KMS-11 (cell line): Measurements from ENCODE around the gene MBNL1.
A peak's percentile ranks its signal among the peaks of the same experiment; 100 is the strongest.

Source experiments
- H2AFZ ChIP-seq: fragments of 200-600 bp; sonication (generic); 2 replicates; pipeline ENCODE4 v1.6.1; 2016; ENCODE audit warnings: antibody characterized with exemption, mixed run types, low read depth
- H3K27ac ChIP-seq: fragments of 200-600 bp; sonication (generic); 2 replicates; pipeline ENCODE4 v1.6.1; 2016; ENCODE audit warnings: mild to moderate bottlenecking, mixed run types
- H3K27me3 ChIP-seq: fragments of 200-600 bp; sonication (generic); 2 replicates; pipeline ENCODE4 v1.6.1; 2017; ENCODE audit warnings: mild to moderate bottlenecking, low read depth, mixed run types, moderate library complexity; ENCODE audit not compliant: insufficient read depth
- H3K36me3 ChIP-seq: fragments of 200-600 bp; sonication (generic); 2 replicates; pipeline ENCODE4 v1.6.1; 2017; ENCODE audit warnings: mild to moderate bottlenecking, mixed run types; ENCODE audit not compliant: insufficient read depth
- H3K4me1 ChIP-seq: fragments of 200-600 bp; sonication (generic); 2 replicates; pipeline ENCODE4 v1.6.1; 2016; ENCODE audit warnings: mild to moderate bottlenecking, low read depth, mixed run types; ENCODE audit not compliant: poor library complexity, severe bottlenecking
- H3K4me2 ChIP-seq: fragments of 200-600 bp; sonication (generic); 2 replicates; pipeline ENCODE4 v1.7.0; 2016; ENCODE audit warnings: mild to moderate bottlenecking, mixed run types
- H3K4me3 ChIP-seq: fragments of 200-600 bp; sonication (generic); IDR thresholded peaks from 2 replicates; pipeline ENCODE4 v1.6.1; 2017; ENCODE audit warnings: low read depth, low read length, mixed read lengths; ENCODE audit not compliant: insufficient read depth
- H3K79me2 ChIP-seq: fragments of 200-600 bp; sonication (generic); 2 replicates; pipeline ENCODE4 v1.6.1; 2016; ENCODE audit warnings: low read depth, mixed run types; ENCODE audit not compliant: insufficient read depth
- H3K9ac ChIP-seq: fragments of 200-600 bp; sonication (generic); 2 replicates; pipeline ENCODE4 v1.6.1; 2016; ENCODE audit warnings: mild to moderate bottlenecking, mixed run types
- H4K20me1 ChIP-seq: fragments of 200-600 bp; sonication (generic); 2 replicates; pipeline ENCODE4 v1.6.1; 2016; ENCODE audit warnings: mild to moderate bottlenecking, mixed run types; ENCODE audit not compliant: insufficient read depth
- TF ChIP-seq, protein P1 (sequence below): fragments of 200-600 bp; sonication (generic); conservative IDR thresholded peaks from 2 replicates; pipeline ENCODE4 v1.6.1; 2017; ENCODE audit warnings: low read depth, mild to moderate bottlenecking, antibody characterized with exemption, low read length, moderate library complexity, mixed read lengths

MBNL1 gene

DNA sequence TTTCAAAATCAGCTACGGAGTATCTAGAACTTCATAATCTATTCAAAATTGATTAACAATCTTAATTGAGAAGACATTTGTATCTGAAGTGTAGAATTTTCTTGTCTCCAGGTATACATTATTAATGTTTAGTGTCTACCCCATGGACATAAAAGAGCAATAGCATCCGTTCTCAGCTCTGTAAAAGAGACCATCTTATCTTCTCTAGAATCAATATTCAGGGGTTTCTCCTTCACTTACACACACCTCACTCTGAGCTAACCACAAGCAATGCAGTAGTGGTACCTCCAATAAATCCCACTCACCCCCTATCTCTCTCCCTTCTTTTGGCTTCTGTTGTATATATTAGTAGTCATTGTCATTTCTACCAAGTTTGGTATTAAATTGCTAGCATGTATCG, 16.2 kb downstream of the MBNL1 start:
- TF ChIP-seq, protein P1, sequence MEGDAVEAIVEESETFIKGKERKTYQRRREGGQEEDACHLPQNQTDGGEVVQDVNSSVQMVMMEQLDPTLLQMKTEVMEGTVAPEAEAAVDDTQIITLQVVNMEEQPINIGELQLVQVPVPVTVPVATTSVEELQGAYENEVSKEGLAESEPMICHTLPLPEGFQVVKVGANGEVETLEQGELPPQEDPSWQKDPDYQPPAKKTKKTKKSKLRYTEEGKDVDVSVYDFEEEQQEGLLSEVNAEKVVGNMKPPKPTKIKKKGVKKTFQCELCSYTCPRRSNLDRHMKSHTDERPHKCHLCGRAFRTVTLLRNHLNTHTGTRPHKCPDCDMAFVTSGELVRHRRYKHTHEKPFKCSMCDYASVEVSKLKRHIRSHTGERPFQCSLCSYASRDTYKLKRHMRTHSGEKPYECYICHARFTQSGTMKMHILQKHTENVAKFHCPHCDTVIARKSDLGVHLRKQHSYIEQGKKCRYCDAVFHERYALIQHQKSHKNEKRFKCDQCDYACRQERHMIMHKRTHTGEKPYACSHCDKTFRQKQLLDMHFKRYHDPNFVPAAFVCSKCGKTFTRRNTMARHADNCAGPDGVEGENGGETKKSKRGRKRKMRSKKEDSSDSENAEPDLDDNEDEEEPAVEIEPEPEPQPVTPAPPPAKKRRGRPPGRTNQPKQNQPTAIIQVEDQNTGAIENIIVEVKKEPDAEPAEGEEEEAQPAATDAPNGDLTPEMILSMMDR: no peak
- peaks cover 69% of the 10 kb centered on the region for H4K20me1 ChIP-seq
- peaks cover 97% of the 10 kb centered on the region for H3K79me2 ChIP-seq

GRCh38 chr3:152285509-152285908, 16.8 kb downstream of the MBNL1 start:
- Histone ChIP-seq H3K36me3 (peaks cover 8% of the 10 kb centered on the region; the same call in 1 of the 2 replicates), H3K4me1 (peaks cover 96% of the 10 kb centered on the region), H3K4me2 (peak overlapping the region; percentile 99), H2AFZ (no peak overlapping the region), H3K9ac (peak overlapping the region; percentile 13; the same call in 1 of the 2 replicates), H3K27ac (peak overlapping the region; percentile 99; the same call in 1 of the 2 replicates), H4K20me1 (peaks cover 74% of the 10 kb centered on the region), H3K27me3 (no peaks in the 10 kb centered on the region), H3K4me3 (no peak overlapping the region), H3K79me2 (peaks cover 97% of the 10 kb centered on the region)
- TF ChIP-seq, protein P1: no peak

More for the DNA sequence above, 16.2 kb downstream of the MBNL1 start:
- no peak overlapping the region for H2AFZ ChIP-seq
- H3K9ac ChIP-seq: peak overlapping the region; percentile 13; the same call in 1 of the 2 replicates
- peak overlapping the region; percentile 99; the same call in 1 of the 2 replicates for H3K27ac ChIP-seq
- H3K4me2 ChIP-seq: peak overlapping the region; percentile 99
- H3K36me3 ChIP-seq: peaks cover 8% of the 10 kb centered on the region; the same call in 1 of the 2 replicates
- H3K4me1 ChIP-seq: peaks cover 96% of the 10 kb centered on the region
- no peak overlapping the region for H3K4me3 ChIP-seq
- no peaks in the 10 kb centered on the region for H3K27me3 ChIP-seq

GRCh38 chr3:152287898-152288576, 19.3 kb downstream of the MBNL1 start:
- H3K27me3 ChIP-seq: no peaks in the 10 kb centered on the region
- peaks cover 89% of the 10 kb centered on the region for H4K20me1 ChIP-seq
- H3K4me1 ChIP-seq: peaks cover 97% of the 10 kb centered on the region
- H2AFZ ChIP-seq: no peak overlapping the region
- H3K36me3 ChIP-seq: peaks cover 8% of the 10 kb centered on the region; the same call in 1 of the 2 replicates
- TF ChIP-seq, protein P1: no peak
- peak overlapping the region; percentile 59 for H3K4me2 ChIP-seq
- peaks cover 97% of the 10 kb centered on the region for H3K79me2 ChIP-seq
- H3K9ac ChIP-seq: no peak overlapping the region
- no peak overlapping the region for H3K4me3 ChIP-seq
- H3K27ac ChIP-seq: 0 out of 2 replicates have a peak overlapping the region, but pooled peaks have one; percentile 15

DNA sequence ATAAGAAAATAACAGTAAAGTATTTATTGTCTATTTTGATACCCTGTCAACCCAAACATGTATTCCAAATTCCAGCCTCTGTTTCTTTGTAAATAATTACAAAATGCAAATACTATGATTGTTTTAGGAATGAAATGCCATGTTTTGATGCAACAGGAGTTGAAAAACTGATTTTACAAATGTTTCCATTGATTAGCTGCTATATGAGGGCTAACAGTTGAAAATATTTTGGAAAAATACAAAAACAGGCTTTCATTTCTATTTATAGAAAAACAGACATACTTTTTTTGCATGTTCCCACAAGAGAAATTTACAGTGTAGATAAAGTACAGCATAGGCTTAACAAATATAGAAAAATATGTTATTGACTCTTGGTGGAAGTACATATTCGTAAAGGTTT, 20.0 kb downstream of the MBNL1 start:
- TF ChIP-seq, protein P1: no peak
- Histone ChIP-seq H3K4me1 (peaks cover 97% of the 10 kb centered on the region), H4K20me1 (peaks cover 91% of the 10 kb centered on the region), H3K4me3 (no peak overlapping the region), H3K9ac (no peak overlapping the region), H2AFZ (no peak overlapping the region), H3K36me3 (peaks cover 8% of the 10 kb centered on the region; the same call in 1 of the 2 replicates), H3K27me3 (no peaks in the 10 kb centered on the region), H3K4me2 (peak overlapping the region; percentile 59), H3K79me2 (peaks cover 97% of the 10 kb centered on the region), H3K27ac (0 out of 2 replicates have a peak overlapping the region, but pooled peaks have one; percentile 15)
